Heart right ventricle (tissue), 16 donors: Measurements from ENCODE around the gene PMVK. TPM values are rescaled to one million over a fixed set of nuclear protein-coding genes. Genes with fewer than 3 reads are reported as not detected.

ENCODE experiments used
- ATAC-seq, 8 donors: fragments of 200-7000 bp; cut with Tn5 transposase; one replicate each; pipeline ENCODE4 v1.9.1; 2020; ENCODE audit warnings: mild to moderate bottlenecking in 8 of 8, moderate library complexity in 8 of 8, moderate number of reproducible peaks in 1 of 8
- DNase-seq, 2 donors: peaks; one replicate each; pipeline ENCODE4 v3.0.0-alpha.2; 2020
- H3K27ac ChIP-seq, 10 donors: fragments of 200-600 bp; sonication (generic) in 2 of 10; one replicate each; pipeline versions ENCODE4 v1.5.0 to v1.8.0; 2020 to 2022; ENCODE audit warnings: mild to moderate bottlenecking in 3 of 10
- H3K27me3 ChIP-seq, 7 donors: fragments of 200-600 bp; one replicate each; pipeline ENCODE4 v1.8.0; 2021 to 2022; ENCODE audit warnings: mild to moderate bottlenecking in 2 of 7
- H3K36me3 ChIP-seq, 9 donors: fragments of 200-600 bp; sonication (generic) in 1 of 9; one replicate each; pipeline versions ENCODE4 v1.5.0 to v1.8.0; 2020 to 2022; ENCODE audit warnings: mild to moderate bottlenecking in 2 of 9
- H3K4me1 ChIP-seq, 9 donors: fragments of 200-600 bp; sonication (generic) in 1 of 9; one replicate each; pipeline versions ENCODE4 v1.5.0 to v1.8.0; 2020 to 2022; ENCODE audit warnings: mild to moderate bottlenecking in 4 of 9
- H3K4me3 ChIP-seq, 10 donors: fragments of 200-600 bp; sonication (generic) in 2 of 10; one replicate each; pipeline versions ENCODE4 v1.5.0 to v1.8.0; 2020 to 2022; ENCODE audit warnings: mild to moderate bottlenecking in 7 of 10, moderate library complexity in 2 of 10
- H3K9me3 ChIP-seq, 11 donors: fragments of 200-600 bp in 10 of 11; sonication (generic) in 2 of 11; one replicate each; pipeline versions ENCODE4 v1.5.0 to v1.8.0; 2013 to 2022; ENCODE audit warnings: mild to moderate bottlenecking in 2 of 11, control low read depth in 1 of 11, moderate library complexity in 1 of 11
- CTCF ChIP-seq, 9 donors: fragments of 200-600 bp; sonication (generic) in 2 of 9; IDR thresholded peaks; one replicate each; pipeline versions ENCODE4 v1.5.0 to v1.8.0; 2021 to 2022; ENCODE audit warnings: antibody characterized with exemption in 9 of 9, mild to moderate bottlenecking in 5 of 9, moderate library complexity in 1 of 9
- WGBS, 2 donors: extraction: QIAGEN DNeasy Blood & Tissue Kit; methylation state at CpG; one replicate each; pipeline ENCODE4 v1.1.7; 2013; ENCODE audit warnings: inconsistent platforms in 1 of 2; 5-methylcytosine and 5-hydroxymethylcytosine counted together
- intact Hi-C, 10 donors: fragments of 100-400 bp; cut with DNase I; formaldehyde crosslinking; loops; one replicate each; pipeline versions ENCODE4 v1.11.1 to v1.14.2; 2022
- polyA plus RNA-seq, 2 donors: library from polyadenylated mRNA; stranded (reverse); fragments of 200-250 nt; gene quantifications; one replicate each; pipeline ENCODE4 v1.2.3, GENCODE V29; 2013
- total RNA-seq, 10 donors: library from RNA; stranded (reverse); fragmentation: NEBNext Ultra II Directional in 3 of 10; extraction: Animal tissue kit (Norgen Biotek cat#: 25700) in 3 of 10; gene quantifications; one replicate each; pipeline versions ENCODE4 v1.2.1 to v1.2.4, GENCODE V29; 2021 to 2023
- donor health status: Arrhythmogenic right ventricular cardiomyopathy.
- donor health status: ischemic (EF 13 %, LVEDD 7.1; RV severe dilation, severe dysfunction).
- donor health status: healthy with polysubstance abuse.
- donor health status: DM: no; HTN: yes; CAD: no.
- donor health status: DM: no; HTN: no; CAD: no.
- donor health status: ischemic (EF 25% LVEDD 6.9; RV normal size, moderate dysfunction).
- donor health status: ischemic (EF 25% LVEDD 5.7; RV mildly dilated, moderate dysfunction).
- donor health status: healthy.
- donor health status: DM: yes; HTN: yes; CAD: no.
- donor health status: Ischemic cardiomyopathy.
- donor health status: ischemic (EF 35%, LVEDD 5.7; RV mildly dilated, moderate dysfunction).
- donor health status: nonischemic (EF 11% LVEDD 7.7; RV severe dilation, severe dysfunction).
- donor health status: DM: yes; HTN: yes; CAD: no.
- donor health status: PGD.
- donor health status: ischemic (EF 29% LVEDD 5.4; RV normal size, mild dysfunction).
- donor health status: nonischemic (EF 23%, LVEDD 6.1; RV moderate dilation, normal function).

The PMVK gene
- total and polyA plus RNA-seq, 12 donors = 29.9 to 66.4 (median 40.5) TPM

- DNase-seq (no peak), ATAC-seq (no peak)
- Histone ChIP-seq H3K27ac (no peak overlapping the region), H3K9me3 (no peaks in the 10 kb centered on the region), H3K4me1 (peaks cover 7 to 27% (median 21%) of the 10 kb centered on the region in 9 donors), H3K4me3 (no peak overlapping the region), H3K36me3 (peaks cover 0 to 27% (median 8%) of the 10 kb centered on the region in 9 donors), H3K27me3 (no peaks in the 10 kb centered on the region)
- intact Hi-C loops = loop anchor here in 1 of 10 donors (10.0 kb wide), 1 partner anchor 370 kb away; the partner anchor contains the start of gene CHRNB2
- 96 to 97% methylated on average over 5 of the region's 5 CpGs for WGBS, 2 donors
- no peak for TF ChIP-seq CTCF (IDR thresholded peaks at IDR 0.05)
Measured at GRCh38 chr1:154934358-154934948, 2.1 kb downstream of the PMVK start.

GRCh38 chr1:154931940-154932487 lies 4.5 kb downstream of the PMVK start:
- no peak overlapping the region for H3K27ac ChIP-seq
- 75 to 77% methylated on average over 11 of the region's 11 CpGs for WGBS, 2 donors
- peaks cover 0 to 51% (median 13%) of the 10 kb centered on the region in 9 donors for H3K36me3 ChIP-seq
- TF ChIP-seq CTCF (IDR thresholded peaks at IDR 0.05) = no peak
- intact Hi-C loops = loop anchor here in 1 of 10 donors (10.0 kb wide), 1 partner anchor 367 kb away; the partner anchor contains the start of gene CHRNB2
- no peak overlapping the region for H3K4me3 ChIP-seq
- H3K27me3 ChIP-seq = no peaks in the 10 kb centered on the region
- peaks cover 0 to 13% (median 10%) of the 10 kb centered on the region in 9 donors for H3K4me1 ChIP-seq
- H3K9me3 ChIP-seq = no peaks in the 10 kb centered on the region
- ATAC-seq (no peak), DNase-seq (no peak)

GRCh38 chr1:154926201-154926600 lies 10.3 kb downstream of the PMVK start:
- peaks cover 0 to 87% (median 38%) of the 10 kb centered on the region in 9 donors for H3K36me3 ChIP-seq
- ATAC-seq = no peak

More at GRCh38 chr1:154926201-154926600, 10.3 kb downstream of the PMVK start:
- Histone ChIP-seq H3K4me3 (no peak overlapping the region), H3K4me1 (peaks cover 0 to 7% (median 0%) of the 10 kb centered on the region in 9 donors), H3K27me3 (no peaks in the 10 kb centered on the region), H3K27ac (no peak overlapping the region), H3K9me3 (no peaks in the 10 kb centered on the region)
- intact Hi-C loops = no loop called here
- no peak for DNase-seq
- TF ChIP-seq CTCF (IDR thresholded peaks at IDR 0.05) = no peak
- WGBS, 2 donors = 95 to 97% methylated on average over 13 of the region's 13 CpGs
